ENCODE data around the gene DRD2. TPM values are rescaled to one million over a fixed set of nuclear protein-coding genes. Genes with fewer than 3 reads are reported as not detected.

DRD2 gene
- total RNA-seq, 1 experiment from 2014 or later, result 4.3 TPM

DNA sequence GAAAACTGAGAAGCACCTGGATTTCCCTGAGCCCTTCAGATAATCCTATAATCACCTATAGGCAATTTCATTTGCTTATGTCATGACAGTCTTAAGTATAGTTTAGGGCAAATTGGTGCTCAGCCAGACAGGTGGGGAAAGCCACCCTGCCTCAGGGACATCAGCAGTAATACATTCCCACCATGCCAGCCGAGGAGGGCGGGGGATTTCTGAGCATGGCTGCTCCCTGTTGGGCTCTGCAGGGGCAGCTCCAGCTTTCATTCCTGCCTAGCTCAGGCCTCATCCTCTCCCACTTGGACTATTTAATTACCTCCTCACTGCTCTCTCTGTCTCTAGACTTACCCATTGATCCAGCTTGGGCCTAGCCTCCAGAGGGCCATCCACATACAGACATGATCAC is 9.0 kb upstream of the DRD2 start:
- no peak for DNase-seq (ENCODE audit: low read depth)

DNA sequence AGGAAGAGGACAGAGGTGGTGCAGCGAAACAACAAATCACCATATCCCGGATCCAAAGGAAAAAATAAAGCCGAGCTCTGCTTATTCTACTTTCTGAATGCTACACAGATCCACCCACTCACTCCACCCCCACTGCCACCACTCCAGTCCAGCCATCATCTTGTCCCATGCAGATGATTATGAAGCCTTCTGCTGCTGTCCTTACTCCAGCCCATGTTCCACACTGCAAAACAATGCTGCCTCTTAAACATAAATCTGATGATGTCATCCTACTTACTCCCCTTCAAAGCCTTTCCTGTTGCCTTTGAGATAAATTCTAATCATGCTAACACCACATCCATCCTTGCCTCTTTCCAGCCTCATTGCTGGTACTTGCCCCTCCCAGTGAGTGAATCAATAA is 6.5 kb upstream of the DRD2 start:
- peak; percentile 21 for DNase-seq (ENCODE audit: low read depth)

DNA sequence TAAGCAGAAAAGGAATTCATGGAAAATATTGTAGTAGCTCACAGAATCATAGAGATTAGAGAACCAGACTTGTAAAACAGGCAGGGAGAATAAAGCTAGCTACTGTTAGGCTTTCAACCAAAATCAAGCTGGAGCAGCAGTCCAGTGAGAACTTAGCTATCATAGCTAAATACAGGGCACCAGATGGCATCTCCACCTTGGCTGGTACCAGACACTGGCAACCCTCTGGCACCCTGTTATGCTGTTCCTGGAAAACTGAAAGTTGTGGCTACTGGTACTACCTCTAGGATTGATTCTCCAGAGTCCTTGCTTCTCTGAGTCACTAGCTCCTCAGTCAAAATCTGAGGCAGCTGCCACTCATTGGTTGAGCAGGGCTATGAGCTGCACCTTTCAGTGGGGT is 6.0 kb upstream of the DRD2 start:
- no peak for DNase-seq (ENCODE audit: low read depth)

DNA sequence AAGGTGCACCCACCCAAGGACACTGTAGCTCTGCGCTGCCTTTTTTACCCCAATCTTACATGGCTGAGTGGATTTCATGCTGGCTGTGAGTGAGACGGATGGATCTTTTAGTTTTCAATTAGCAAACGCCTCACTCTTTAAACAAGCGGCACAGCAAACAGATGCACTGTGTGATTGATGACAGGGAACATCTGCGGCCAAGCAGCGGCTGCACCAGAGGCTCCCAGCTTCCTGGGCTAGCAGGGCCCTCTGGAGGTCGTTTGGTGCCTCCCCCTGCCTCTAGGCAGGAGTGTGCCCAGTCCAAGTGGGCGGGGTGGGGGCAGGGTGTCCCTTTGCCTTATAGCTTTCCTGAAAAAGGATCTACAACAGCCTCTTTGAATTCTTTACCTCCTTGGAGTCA is 2.1 kb upstream of the DRD2 start:
- no peak for DNase-seq (ENCODE audit: low read depth)

DNA sequence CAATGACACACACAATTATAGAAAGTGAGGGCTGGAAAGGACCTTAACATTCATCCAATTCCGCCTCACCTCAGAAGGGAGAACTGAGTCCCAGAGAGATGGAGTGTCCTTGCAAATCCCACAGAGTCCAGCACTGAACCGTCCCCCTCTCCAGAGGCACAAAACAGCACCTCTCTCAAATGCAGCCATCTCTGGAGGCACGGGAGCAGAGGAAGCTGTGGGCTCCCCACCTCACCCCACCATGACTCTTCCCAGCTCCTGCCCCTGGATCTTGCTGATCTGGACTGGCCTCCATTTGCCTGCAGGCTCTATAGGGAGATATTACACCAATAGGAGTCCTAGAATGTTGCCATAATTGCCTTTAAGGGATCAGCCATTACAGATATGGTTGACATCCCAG is 1.4 kb upstream of the DRD2 start:
- no peak for DNase-seq (ENCODE audit: low read depth)

DNA sequence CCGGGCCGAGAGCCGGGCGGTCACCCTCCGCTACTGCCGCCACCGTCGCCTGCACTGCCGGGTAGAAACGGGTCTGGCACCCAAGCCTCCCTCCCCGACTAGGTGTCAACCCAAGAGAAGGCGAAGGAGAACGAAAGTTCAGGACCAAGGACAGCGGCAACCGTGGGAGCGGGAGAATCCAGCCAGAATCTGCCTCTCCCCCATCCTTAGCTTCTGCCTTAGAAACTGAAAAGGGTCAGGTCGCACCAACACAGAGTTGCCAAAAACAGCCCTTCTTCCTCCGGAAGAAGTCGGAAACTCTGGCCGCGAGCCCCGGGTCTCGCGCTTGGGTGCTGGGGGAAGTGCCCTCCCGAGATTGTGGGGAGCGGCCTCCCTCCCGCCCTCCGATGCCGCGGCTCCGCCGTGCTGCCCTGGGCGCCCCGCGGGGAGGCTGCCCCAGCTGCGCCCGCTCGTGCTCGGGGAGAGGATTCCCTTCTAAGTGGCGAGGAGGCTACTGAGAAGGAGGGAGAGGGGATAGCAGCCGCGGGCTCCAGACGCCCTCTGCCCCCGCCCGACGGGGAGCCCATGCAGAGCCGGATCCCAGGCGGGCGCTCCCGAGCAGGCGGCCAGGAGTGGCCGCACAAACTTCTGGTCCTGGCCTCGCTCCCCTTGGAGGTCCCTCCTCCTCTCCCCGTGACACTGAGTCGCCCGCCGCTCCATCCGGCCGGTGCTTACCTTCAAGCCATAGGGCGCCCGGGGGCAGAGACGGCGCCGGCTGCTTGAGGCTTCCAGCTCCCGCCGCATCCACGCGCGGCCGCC is 637 bp downstream of the DRD2 start:
- peak; percentile 86 for DNase-seq (ENCODE audit: low read depth)

DNA sequence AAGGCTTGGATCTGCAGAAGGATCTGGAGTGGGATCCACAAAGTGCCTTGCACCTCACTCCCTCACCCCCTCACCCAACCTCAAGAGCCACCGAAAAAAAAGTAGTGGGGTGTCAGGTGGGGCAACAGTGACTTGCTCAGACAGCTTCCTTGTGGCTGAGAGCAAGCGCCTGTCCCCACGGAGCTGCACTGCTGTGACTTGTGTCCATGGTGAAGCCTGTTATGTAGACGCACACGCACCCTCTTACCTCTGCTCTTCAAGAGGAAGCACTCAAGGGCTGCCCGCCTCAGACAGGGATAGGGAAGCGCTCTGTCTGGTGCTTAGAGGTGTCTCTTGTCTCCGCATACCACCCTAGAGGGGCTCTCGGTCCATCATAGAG is 1.2 kb downstream of the DRD2 start:
- DNase-seq (ENCODE audit: low read depth), result no peak

DNA sequence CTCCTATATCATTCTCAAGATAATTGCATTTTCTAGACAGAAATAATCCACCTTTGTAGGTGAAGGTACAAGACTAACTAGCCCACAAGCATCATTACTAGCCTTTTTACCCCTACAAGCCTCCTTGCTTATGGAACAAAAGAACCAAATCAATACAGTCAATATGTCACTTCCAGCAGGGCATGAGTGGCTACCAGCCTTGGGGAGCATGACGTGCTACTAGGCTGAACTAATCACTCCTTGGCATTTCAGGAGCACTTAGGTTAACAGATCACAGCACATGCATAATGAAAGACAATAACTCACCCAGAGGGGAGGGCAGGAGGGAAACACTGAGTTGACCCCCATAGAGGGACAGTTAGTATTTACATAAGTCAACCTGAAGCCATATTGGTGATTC is 2.7 kb downstream of the DRD2 start:
- DNase-seq (ENCODE audit: low read depth), result no peak

DNA sequence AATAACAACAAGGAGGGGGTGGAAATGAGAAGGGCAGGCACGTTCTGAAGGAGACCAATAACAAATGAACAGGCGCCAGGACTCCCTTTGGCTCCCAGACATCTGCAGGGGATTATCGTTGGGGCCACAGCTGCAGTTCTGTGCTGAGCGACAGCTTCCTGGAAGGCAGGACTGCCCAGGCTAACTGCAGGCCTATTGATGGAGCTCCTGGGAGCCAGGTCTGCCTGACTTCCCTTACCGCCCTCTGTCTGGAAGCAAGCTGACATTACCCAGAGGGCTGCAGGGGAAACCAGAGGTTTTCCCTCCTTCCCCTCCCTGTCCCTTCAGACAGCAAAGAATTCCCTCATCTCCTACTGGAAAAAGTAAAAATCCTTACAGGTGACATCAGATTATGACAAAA is 5.0 kb downstream of the DRD2 start:
- no peak for DNase-seq (ENCODE audit: low read depth)

DNA sequence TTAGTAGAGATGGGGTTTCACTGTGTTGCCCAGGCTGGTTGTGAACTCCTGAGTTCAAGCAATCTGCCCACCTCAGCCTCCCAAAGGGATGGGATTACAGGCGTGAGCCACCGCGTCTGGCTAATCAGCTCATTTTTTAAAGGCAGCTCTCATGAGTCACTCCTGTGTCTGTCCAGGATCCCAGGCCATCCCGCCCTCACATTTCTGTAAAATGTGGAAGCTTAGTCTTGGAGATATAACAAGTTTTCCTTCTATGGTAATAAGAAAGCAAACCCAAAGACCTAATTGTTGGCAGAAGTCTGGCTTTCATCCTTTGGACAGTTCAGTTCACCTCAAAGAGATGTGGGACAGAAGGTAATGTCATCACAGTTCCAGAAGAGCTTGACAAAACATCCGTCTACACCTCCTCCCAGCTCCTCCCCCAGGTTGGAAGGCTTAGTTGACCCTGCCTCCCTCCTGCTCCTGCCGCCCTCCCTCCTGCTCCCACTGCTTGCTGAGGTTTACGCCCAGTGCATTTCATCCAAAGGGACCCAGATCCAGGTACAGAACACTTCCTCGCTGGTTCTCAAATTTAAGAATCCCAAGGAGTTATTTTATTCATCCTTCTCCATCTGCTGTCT is 6.4 kb downstream of the DRD2 start:
- DNase-seq (ENCODE audit: low read depth), result no peak

DNA sequence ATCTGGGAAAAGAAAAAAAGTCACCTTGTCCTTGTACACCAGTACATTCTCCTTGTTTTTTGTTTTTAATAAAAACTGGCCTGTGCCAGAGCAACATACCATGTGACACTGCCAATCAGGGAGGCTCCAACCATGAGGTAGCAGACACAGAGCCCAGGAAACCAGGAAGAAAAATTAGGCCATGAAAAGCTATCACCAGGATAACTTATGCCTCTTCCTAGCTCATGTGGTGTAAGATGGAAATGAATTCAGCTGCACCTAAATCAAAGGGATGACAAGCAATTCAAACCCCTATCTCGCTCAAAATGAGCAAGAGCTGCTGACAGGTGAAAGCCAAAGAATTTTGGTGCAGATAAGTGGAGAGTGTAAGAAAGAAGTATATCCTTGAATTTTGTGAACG is 7.7 kb downstream of the DRD2 start:
- no peak for DNase-seq (ENCODE audit: low read depth)

DNA sequence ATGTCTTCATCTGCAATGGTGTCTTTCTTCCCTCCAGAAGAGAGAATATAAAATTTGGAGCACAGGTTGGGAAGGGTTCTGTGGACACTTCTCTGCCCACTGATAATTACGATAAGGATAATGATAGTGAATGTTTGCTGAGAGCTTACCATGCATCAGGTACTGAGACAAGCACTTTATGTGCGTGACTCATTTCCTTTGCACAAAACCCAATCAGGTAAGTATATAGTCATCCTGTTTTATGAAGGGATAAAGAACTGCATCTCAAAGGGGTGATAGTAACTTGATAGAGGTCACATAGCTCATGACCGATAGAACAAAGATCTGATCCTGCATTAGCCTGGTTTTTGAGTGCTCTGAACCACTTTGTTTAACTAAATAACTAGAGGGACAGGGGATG is 9.4 kb downstream of the DRD2 start:
- DNase-seq (ENCODE audit: low read depth), result peak; percentile 36

DNA sequence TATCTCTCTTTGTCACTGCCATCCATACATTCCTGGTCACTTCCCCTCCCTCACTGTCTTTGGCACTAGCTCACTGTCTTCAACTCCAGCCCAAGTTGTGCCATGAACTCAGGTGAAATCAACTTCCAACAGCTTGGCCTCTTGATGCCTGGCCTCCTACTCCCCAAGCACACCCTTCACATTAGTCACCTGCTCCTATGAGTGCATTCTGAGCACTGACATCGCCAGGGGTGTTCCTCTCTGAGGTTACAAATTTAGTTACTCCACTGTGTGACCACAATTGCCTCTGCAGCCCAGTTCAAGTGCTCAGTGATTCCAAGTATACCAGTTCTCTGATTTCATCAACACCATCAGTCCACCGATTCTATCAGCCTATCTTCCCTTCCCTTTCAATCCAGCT is 10.8 kb downstream of the DRD2 start:
- DNase-seq (ENCODE audit: low read depth), result peak; percentile 29

DNA sequence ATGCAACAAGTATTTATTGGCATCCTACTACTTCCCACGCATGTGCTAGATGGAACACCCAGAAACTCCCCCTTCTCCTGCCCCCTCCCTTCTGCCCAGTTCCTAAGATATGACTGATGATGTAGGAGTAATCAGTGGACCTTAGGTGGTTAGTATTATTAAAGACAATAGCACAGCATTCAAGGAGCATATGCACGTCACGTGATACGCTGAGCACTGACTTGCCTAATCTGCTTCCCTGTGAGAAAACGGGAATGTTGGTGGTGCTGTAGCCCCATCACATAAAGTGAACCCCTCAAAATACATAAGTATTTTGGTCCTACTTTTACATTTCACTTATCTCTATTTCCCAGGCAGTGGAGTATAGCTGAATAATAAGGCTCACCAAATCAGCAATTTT is 12.4 kb downstream of the DRD2 start:
- DNase-seq (ENCODE audit: low read depth), result no peak

DNA sequence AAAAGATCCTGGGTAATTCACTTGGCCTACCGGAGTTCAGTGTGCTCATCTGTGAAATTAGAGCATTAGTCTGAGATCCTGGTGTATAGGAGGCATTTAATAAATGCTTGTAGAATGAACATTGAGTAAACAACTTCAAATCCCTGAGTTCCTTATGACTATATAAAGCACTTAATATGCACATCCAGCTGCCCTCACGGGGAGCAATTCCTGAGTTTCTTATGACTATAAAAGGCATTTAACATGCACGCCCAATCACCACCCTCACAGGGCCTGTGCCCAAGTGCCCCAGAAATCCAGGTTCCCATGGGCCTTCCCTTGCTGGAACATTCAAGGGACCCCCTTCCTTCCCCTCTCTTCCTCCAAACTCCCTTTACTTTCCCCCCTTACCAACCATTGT is 13.6 kb downstream of the DRD2 start:
- no peak for DNase-seq (ENCODE audit: low read depth)

DNA sequence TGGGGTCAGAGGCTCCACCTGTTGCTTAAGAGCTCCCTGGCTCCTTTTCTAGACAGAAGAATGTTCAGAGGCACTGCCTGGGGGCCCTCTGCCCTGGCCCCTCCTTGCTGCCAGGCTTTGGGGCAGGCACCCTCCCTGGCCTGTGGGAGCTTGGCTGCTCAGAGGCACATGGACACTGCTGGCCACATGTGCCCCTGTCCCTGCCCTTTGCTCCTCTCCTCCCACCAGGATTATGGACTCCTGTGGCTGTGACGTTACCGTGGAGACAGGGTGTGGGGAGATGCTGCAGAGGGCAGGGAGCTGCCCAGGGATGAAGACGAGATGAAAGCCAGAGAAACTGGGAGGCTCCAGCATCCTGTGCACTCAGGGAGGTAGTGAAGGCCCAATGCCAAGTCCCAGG is 14.7 kb downstream of the DRD2 start:
- no peak for DNase-seq (ENCODE audit: low read depth)

DNA sequence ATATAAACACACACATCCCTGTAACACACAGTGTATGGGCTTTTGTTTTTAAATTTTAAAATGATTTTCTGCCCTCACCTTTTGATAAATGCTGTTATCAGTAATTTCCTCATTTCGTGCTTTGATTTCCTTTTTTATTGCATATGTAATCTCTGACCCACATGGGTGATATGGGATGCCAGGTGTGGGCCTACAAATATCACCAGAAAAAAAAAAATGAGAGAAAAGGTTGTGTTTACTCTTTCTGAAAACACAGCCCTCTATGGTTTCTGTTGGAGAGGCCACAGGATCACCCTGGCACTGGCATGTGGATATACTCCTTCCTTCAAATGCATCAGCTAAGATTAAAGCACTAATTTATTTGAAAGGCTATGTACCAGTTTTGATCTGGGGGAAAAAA is 17.0 kb downstream of the DRD2 start:
- DNase-seq (ENCODE audit: low read depth), result no peak

DNA sequence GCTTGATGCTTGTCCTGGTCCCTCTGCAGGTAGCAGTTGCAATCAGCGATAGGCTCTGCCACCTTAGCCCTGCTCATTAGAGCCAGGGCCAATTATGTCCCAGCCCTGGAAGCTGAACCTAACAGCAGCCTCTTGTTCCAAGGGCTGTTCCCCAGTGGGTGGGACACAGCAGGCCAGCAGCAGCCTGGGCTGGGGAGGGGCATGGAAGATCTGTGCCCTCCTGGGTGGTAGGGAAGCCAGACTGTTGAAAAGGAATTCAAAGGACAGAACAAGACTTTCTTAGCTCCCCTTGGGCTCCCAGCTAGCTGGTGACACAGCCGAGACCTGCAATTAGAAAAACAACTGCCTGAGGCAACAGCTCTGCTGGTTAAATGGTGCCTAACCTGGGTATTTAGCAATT is 17.4 kb downstream of the DRD2 start:
- DNase-seq (ENCODE audit: low read depth), result peak; percentile 72

DNA sequence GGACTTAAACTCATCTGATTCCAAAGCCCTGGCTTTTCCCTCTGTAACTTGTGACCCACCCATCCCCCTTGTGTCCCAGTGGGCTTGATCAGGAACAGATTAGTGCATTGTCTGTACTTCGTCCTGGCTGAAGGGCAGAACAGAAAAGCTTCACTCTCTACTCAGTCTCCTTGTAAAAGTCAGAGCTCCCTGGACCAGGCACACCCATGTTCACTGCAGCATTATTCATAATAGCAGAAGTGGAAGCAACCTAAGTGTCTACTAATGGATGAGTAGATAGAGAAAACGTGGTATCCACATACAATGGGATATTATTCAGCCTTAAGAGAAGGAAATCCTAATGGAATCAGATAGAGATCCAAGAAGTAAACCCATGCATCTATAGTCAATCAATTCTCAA is 20.7 kb downstream of the DRD2 start:
- no peak for DNase-seq (ENCODE audit: low read depth)

DNA sequence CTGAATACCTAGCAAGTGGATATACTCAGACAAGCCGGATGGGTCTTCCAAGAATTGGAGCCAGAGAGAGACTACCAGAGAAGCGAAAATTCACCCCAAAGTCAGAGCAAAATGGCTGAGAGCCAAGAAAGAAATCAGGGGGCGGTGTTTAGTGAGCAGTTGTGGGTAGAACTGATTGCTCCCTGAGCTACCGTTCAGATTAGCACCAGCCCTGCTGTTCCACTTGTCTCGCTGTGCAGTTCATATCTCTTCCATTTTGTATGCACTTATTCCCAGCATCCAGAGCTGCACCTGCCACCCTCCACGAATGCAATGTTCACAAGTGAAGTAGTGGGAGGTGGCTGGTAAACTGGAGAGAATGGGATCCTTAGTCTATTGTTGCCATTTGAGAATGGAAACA is 25.5 kb downstream of the DRD2 start:
- no peak for DNase-seq (ENCODE audit: low read depth)

DNA sequence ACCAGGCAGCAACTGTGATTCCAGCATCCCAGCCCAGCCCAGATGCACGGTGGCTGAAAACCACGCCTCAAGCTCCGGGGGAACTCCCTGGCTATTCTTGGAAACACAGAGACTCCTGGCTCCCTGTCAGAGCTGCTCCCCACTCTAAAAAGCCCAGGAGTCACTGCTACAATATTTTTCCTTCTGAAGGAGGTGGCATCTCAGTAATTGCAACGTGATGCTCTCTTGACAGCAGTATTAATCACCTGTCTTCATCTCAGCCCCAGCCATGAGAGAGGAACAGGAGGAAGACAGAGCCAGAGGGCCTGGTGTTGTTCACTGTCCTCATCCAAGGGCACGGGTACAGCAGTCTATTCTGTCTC is 26.9 kb downstream of the DRD2 start:
- no peak for DNase-seq (ENCODE audit: low read depth)

DNA sequence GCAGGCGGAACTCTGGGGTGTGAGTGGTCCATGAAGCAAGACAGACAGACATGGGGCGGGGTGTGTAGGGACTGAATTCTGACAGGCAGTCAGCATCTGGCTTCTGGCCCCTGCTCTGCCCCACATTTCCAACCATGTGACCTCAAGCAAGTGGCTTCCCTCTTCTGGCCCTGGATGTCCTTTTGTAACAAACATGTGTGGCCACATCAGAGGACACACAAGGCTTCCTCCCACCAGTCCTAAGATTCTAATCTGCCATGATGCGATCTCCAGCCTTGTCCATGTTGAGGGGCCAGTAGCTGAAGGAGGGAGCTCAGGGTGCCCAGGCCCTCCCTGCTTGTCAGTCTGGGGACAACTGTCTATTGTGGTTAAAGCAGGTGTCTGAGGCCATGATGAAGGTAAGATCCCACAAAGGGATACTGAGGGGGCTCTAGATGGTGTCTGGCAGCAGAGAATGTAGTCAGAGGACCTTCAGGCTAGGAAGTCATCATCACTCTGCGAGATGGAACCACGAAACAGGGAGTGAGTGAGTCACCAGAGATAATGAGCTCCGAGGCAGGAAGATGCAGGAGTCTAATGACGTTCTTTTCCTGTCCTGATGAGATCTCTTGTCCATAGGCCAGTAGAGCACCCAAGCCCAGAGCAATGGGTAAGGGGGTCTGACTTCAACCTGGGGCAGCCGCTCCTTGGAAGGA is 27.4 kb downstream of the DRD2 start:
- peak; percentile 94 for DNase-seq (ENCODE audit: low read depth)

DNA sequence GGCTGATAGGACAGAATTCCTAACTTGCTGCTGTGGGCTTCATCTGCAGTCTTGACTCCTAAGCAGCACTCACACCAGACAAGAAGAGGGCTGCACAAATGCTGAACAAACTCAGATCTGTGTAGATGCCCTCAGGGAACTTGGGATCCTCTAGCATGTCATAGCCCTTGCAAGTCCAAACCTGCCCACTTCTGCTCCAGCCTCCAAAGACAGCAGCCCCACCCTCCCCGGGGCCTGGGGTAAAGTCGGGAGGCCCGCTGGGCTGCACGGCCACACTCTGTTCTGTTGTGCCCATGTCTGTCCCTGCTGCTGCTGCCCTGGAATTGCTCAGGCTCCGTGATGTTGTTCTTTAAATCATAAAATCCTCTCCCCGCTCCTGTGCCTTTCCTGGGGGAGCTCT is 28.3 kb downstream of the DRD2 start:
- DNase-seq (ENCODE audit: low read depth), result peak; percentile 52

Measured in M059J (cell line).